ENCODE results near the gene TTC39C.
"Not testable (repeated sequence)": the region's sequence is repeated elsewhere in the genome, so short reads cannot be mapped to it uniquely, and the experiment has no call there.

Gene TTC39C

GRCh38 chr18:24023185-24023814, 8.7 kb downstream of the TTC39C start:
- peak overlapping the region; percentile 69 for H3K27ac ChIP-seq
- no peak for TF ChIP-seq CTCF (conservative IDR thresholded peaks at IDR 0.05; ENCODE audit: low read depth)
- POLR2A ChIA-PET (ENCODE audit: low non-redundant PET) = no interaction called here
- CTCF ChIA-PET = interaction anchor here (0.7 to 0.8 kb wide), 2 partner anchors 58 to 70 kb away, joined by 3 to 4 read pairs; no protein-coding TSS in a partner anchor
- no peak for DNase-seq (ENCODE audit: low spot score)

GRCh38 chr18:24024425-24024824, 9.9 kb downstream of the TTC39C start:
- ChIA-PET POLR2A (ENCODE audit: low non-redundant PET) (no interaction called here), CTCF (no interaction called here)
- DNase-seq (ENCODE audit: low spot score) = no peak
- TF ChIP-seq CTCF (conservative IDR thresholded peaks at IDR 0.05; ENCODE audit: low read depth) = no peak
- no peak overlapping the region for H3K27ac ChIP-seq

GRCh38 chr18:24026457-24026856, 11.9 kb downstream of the TTC39C start:
- no peak for TF ChIP-seq CTCF (conservative IDR thresholded peaks at IDR 0.05; ENCODE audit: low read depth)
- H3K27ac ChIP-seq = peak overlapping the region; percentile 95
- no peak for DNase-seq (ENCODE audit: low spot score)
- ChIA-PET CTCF (interaction anchor here (0.6 kb wide), 1 partner anchor 87 kb away, joined by 7 read pairs; no protein-coding TSS in a partner anchor), POLR2A (ENCODE audit: low non-redundant PET) (no interaction called here)

DNA sequence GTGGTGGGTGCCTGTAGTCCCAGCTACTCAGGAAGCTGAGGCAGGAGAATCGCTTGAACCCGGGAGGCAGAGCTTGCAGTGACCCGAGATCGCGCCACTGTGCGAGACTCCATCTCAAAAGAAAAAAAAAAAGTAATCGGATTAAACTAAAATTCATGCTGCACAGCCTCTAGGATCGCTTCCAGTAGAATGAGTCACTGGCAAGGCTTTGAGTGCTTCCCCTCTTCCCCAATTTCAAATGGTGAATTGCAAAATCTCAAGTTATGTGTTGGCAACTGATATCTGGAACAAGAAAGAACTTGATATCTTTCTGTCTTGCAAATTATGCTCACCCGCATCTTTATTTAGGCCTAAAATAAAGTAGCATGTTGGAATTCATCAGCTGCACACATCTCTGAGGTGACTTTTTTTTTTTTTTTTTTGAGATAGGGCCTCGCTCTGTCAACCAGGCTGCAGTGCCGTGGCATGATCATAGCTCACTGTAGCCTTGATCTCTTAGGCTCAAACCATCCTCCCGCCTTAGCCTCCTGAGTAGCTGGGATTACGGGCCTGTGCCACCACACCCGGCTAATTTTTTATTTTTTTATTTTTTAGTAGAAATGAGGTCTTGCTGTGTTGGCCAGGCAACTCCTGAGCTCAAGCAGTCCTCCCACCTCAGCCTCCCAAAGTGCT, 12.7 kb downstream of the TTC39C start:
- ChIA-PET CTCF (interaction anchor here (0.6 kb wide), 1 partner anchor 86 kb away, joined by 7 read pairs; no protein-coding TSS in a partner anchor), POLR2A (ENCODE audit: low non-redundant PET) (no interaction called here)
- H3K27ac ChIP-seq = peak overlapping the region; percentile 95
- peak; percentile 65 for DNase-seq (ENCODE audit: low spot score)
- TF ChIP-seq CTCF (conservative IDR thresholded peaks at IDR 0.05; ENCODE audit: low read depth) = no peak

GRCh38 chr18:24028946-24029345, 14.4 kb downstream of the TTC39C start:
- CTCF ChIA-PET = interaction anchor here (1.1 kb wide), 1 partner anchor 47 kb away, joined by 3 read pairs; no protein-coding TSS in a partner anchor
- DNase-seq (ENCODE audit: low spot score); POLR2A ChIA-PET (ENCODE audit: low non-redundant PET): not testable (repeated sequence)
- peak overlapping the region; percentile 37 for H3K27ac ChIP-seq

- ChIA-PET CTCF (no interaction called here), POLR2A (ENCODE audit: low non-redundant PET) (no interaction called here)
- no peak overlapping the region for H3K27ac ChIP-seq
- TF ChIP-seq CTCF (conservative IDR thresholded peaks at IDR 0.05; ENCODE audit: low read depth) = no peak
- no peak for DNase-seq (ENCODE audit: low spot score)
Observed at GRCh38 chr18:24031318-24031717, 16.8 kb downstream of the TTC39C start.

DNA sequence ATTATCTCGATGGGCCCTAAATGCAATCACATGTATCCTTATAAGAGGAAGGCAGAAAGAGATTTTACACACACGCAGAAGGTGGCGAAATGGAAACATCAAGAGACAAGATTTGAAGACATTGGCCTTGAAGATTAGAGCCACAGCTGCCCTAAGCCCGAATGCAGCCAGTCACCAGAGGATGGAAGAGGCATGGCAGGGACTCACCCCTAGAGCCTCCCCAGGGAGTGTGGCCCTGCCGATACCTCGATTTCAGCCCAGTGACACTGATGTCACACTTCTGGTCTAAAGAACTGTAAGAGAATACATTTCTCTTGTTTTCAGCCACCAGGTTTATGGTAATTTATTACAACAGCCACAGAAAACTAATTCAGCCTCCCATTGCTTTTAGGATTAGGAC, 17.4 kb downstream of the TTC39C start:
- TF ChIP-seq CTCF (conservative IDR thresholded peaks at IDR 0.05; ENCODE audit: low read depth) = no peak
- ChIA-PET POLR2A (ENCODE audit: low non-redundant PET) (no interaction called here), CTCF (no interaction called here)
- no peak for DNase-seq (ENCODE audit: low spot score)
- H3K27ac ChIP-seq = no peak overlapping the region

Measured in RWPE1 (cell line).